DOHH2 (cell line): Measurements from ENCODE around the gene BTG1.

Experiments
- H3F3A ChIP-seq: fragments of 200-600 bp; sonication (generic), shearing (Covaris generic); 2 replicates; pipeline ENCODE4 v1.6.0; 2016; ENCODE audit warnings: antibody characterized with exemption, mild to moderate bottlenecking; ENCODE audit not compliant: control insufficient read depth, insufficient read depth
- H3K27ac ChIP-seq: fragments of 200-600 bp; sonication (generic); 2 replicates; pipeline ENCODE4 v1.5.1; 2014; ENCODE audit warnings: low read depth, mild to moderate bottlenecking, low read length, moderate library complexity
- H3K27me3 ChIP-seq: fragments of 200-600 bp; sonication (generic); 2 replicates; pipeline ENCODE4 v1.6.1; 2014; ENCODE audit warnings: mild to moderate bottlenecking, low read length, mixed read lengths; ENCODE audit not compliant: control insufficient read depth
- H3K36me3 ChIP-seq: fragments of 200-600 bp; sonication (generic); 2 replicates; pipeline ENCODE4 v1.6.1; 2014; ENCODE audit warnings: mild to moderate bottlenecking, low read length, moderate library complexity, mixed read lengths; ENCODE audit not compliant: control insufficient read depth
- H3K4me1 ChIP-seq: fragments of 200-600 bp; sonication (generic); 2 replicates; pipeline ENCODE4 v1.6.1; 2014; ENCODE audit warnings: mild to moderate bottlenecking, low read length, mixed read lengths; ENCODE audit not compliant: control insufficient read depth
- H3K4me2 ChIP-seq: fragments of 200-600 bp; sonication (generic); 2 replicates; pipeline ENCODE4 v1.6.0; 2014; ENCODE audit warnings: mild to moderate bottlenecking, low read length, moderate library complexity
- H3K4me3 ChIP-seq: fragments of 200-600 bp; sonication (generic); 2 replicates; pipeline ENCODE4 v1.5.1; 2014; ENCODE audit warnings: mild to moderate bottlenecking, low read length, mixed read lengths
- H3K79me2 ChIP-seq: fragments of 200-600 bp; sonication (generic); 2 replicates; pipeline ENCODE4 v1.6.1; 2014; ENCODE audit warnings: mild to moderate bottlenecking, low read length, mixed read lengths; ENCODE audit not compliant: control insufficient read depth
- H3K9me2 ChIP-seq: fragments of 200-600 bp; sonication (generic); replicated peaks from 2 replicates; pipeline ENCODE4 v1.6.1; 2014; ENCODE audit warnings: mild to moderate bottlenecking, low read length, mixed read lengths; ENCODE audit not compliant: control insufficient read depth
- H3K9me3 ChIP-seq: fragments of 200-600 bp; sonication (generic); 2 replicates; pipeline ENCODE4 v1.6.1; 2014; ENCODE audit warnings: antibody characterized with exemption, low read length, mixed read lengths; ENCODE audit not compliant: control insufficient read depth, insufficient read depth
- H4K20me1 ChIP-seq: fragments of 200-600 bp; sonication (generic); 2 replicates; pipeline ENCODE4 v1.6.0; 2014; ENCODE audit warnings: low read depth, mild to moderate bottlenecking, antibody characterized with exemption, low read length, moderate library complexity; ENCODE audit not compliant: control insufficient read depth, insufficient read depth
- EZH2phosphoT487 ChIP-seq: fragments of 200-600 bp; sonication (generic); IDR thresholded peaks from 2 replicates; pipeline ENCODE4 v1.6.1; 2017; ENCODE audit warnings: borderline replicate concordance, mild to moderate bottlenecking, antibody characterized with exemption, low read length, moderate library complexity, mixed read lengths
- TF ChIP-seq, protein P1 (sequence below): fragments of 200-600 bp; sonication (generic); IDR thresholded peaks from one replicate; pipeline ENCODE4 v1.5.1; 2014; ENCODE audit warnings: antibody characterized with exemption, mild to moderate bottlenecking, low read depth, low read length; ENCODE audit not compliant: poor library complexity, severe bottlenecking

BTG1 gene

DNA sequence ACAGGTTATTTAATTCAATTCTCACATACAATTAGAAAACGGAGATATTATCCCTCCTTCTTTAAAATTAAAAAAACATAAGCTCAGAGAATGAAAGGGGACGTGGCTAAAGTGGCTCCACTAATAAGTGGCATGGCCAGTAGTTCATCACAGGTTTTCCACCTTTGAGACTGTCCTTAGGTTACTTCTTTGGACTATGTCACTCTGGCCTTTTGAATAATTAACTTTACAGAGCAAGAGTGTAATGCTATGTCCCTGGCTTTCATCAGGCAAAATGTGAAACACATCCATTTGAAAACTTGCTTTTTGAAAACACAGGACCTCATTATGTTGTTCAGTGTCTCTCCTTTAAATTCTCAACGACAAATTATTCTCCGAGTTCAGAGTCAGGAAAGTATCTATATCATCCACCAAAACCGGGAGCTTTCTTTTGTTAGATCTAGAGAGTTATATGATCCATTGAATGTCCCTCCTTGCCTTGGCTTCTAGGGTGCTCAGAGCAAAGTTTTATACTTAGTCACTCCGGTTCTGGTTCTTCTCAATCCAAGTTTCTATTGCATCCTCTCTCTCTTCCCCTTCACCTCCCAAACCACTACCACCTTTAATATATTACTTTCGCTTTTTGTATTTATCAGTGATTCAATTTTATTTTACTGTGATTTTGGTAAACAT is 43.0 kb upstream of the BTG1 start:
- Histone ChIP-seq H3K4me2 (no peak overlapping the region), H3K79me2 (no peaks in the 10 kb centered on the region), H3K4me3 (no peak overlapping the region), H4K20me1 (no peaks in the 10 kb centered on the region), H3K27ac (no peak overlapping the region), H3K9me2 (no peaks in the 10 kb centered on the region), H3K4me1 (peaks cover 51% of the 10 kb centered on the region), H3K36me3 (no peaks in the 10 kb centered on the region), H3F3A (no peaks in the 10 kb centered on the region), H3K27me3 (no peaks in the 10 kb centered on the region), H3K9me3 (no peaks in the 10 kb centered on the region)
- TF ChIP-seq, protein P1, sequence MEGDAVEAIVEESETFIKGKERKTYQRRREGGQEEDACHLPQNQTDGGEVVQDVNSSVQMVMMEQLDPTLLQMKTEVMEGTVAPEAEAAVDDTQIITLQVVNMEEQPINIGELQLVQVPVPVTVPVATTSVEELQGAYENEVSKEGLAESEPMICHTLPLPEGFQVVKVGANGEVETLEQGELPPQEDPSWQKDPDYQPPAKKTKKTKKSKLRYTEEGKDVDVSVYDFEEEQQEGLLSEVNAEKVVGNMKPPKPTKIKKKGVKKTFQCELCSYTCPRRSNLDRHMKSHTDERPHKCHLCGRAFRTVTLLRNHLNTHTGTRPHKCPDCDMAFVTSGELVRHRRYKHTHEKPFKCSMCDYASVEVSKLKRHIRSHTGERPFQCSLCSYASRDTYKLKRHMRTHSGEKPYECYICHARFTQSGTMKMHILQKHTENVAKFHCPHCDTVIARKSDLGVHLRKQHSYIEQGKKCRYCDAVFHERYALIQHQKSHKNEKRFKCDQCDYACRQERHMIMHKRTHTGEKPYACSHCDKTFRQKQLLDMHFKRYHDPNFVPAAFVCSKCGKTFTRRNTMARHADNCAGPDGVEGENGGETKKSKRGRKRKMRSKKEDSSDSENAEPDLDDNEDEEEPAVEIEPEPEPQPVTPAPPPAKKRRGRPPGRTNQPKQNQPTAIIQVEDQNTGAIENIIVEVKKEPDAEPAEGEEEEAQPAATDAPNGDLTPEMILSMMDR, result no peak
- TF ChIP-seq EZH2phosphoT487, result no peak

DNA sequence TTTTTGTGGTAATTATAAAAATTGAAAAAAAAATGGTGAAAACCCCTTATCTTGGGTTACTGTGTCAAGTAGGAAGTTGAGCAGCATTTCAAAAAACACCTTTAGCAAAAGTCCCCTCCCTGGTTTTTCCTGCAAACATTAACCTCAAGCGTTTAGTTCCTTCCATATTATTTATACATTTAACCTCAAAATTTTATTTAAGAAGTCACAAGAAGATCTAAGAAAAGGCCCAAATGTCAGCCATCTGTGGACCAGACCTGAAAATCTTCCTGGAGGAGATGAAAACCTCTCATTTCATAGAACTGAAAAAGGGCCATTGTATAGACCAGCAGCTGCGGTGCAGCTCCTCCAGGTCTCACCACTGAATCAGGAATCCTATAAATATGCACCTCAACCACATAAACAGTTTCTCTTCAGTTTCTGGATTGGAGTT is 40.4 kb upstream of the BTG1 start:
- Histone ChIP-seq H3K27ac (no peak overlapping the region), H3K9me3 (no peaks in the 10 kb centered on the region), H3K9me2 (no peaks in the 10 kb centered on the region), H3K4me2 (peak overlapping the region; percentile 41), H4K20me1 (no peaks in the 10 kb centered on the region), H3K79me2 (no peaks in the 10 kb centered on the region), H3K27me3 (no peaks in the 10 kb centered on the region), H3K4me1 (peaks cover 37% of the 10 kb centered on the region), H3F3A (no peaks in the 10 kb centered on the region), H3K36me3 (no peaks in the 10 kb centered on the region), H3K4me3 (peak overlapping the region; percentile 10; the same call in 1 of the 2 replicates)
- TF ChIP-seq, protein P1, result no peak
- no peak for TF ChIP-seq EZH2phosphoT487

DNA sequence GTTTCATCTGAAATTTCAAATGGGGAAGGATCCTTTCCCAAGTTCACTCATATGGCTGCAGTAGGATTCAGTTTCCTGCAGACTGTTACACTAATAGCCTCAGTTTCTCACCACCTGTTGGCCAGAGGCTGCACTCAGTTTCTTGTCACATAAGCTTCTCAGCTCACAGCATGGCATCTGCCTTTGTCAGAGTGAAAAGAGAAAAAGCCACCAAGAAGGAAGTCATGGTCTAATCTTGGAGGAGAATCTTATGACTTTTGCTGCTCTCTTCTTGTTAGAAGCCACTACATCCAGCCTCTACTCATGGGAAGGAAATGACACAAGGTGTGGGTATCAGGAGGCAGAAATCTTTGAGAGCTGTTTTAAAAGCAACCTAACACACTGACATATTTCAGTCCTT is 39.4 kb upstream of the BTG1 start:
- Histone ChIP-seq H3K4me1 (peaks cover 29% of the 10 kb centered on the region), H3K79me2 (no peaks in the 10 kb centered on the region), H3K9me3 (no peaks in the 10 kb centered on the region), H3K9me2 (no peaks in the 10 kb centered on the region), H3K27me3 (no peaks in the 10 kb centered on the region), H3K4me2 (peak overlapping the region; percentile 41), H3K4me3 (peak overlapping the region; percentile 27), H3K36me3 (no peaks in the 10 kb centered on the region), H4K20me1 (no peaks in the 10 kb centered on the region), H3F3A (no peaks in the 10 kb centered on the region), H3K27ac (no peak overlapping the region)
- no peak for TF ChIP-seq EZH2phosphoT487
- TF ChIP-seq, protein P1, result no peak
